ENCODE results near the gene UCHL3. TPM values are rescaled to one million over a fixed set of nuclear protein-coding genes. Genes with fewer than 3 reads are reported as not detected.

The UCHL3 gene
- total and polyA plus RNA-seq, 2 of the 8 experiments (the other 6 are each of a cell fraction or from before 2014, with no cell fraction given), result 33.0 to 61.1 TPM

DNA sequence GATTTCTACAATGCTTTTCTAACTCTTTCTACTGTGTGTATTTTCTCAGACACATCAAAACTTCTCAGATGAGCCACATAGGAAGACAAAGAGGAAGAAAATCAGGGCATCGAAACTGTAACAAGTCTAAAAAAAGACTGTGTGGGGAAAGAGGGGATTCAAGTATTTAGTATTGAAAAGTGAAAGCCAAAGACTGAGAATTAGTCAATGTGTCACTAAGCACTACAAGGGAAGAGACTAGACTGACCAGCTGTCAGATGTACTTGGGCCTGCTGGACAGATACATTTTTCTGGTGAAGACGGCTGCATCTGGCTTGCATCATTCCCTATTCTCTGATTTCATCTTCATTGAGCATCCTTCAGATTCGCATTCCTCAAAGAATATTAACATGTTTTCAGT is 37.3 kb upstream of the UCHL3 start:
- H2BK120ac ChIP-seq (replicated peaks; ENCODE audit: low read depth, low read length), result no peak overlapping the region
- TF ChIP-seq HDAC6 (IDR thresholded peaks at IDR 0.05; ENCODE audit: low read depth, low read length), result no peak
- no peak for TF ChIP-seq YY1 (IDR thresholded peaks at IDR 0.05; ENCODE audit: low read depth, low read length)
- TF ChIP-seq CREB1 (IDR thresholded peaks at IDR 0.05), result no peak
- TF ChIP-seq, protein P1, sequence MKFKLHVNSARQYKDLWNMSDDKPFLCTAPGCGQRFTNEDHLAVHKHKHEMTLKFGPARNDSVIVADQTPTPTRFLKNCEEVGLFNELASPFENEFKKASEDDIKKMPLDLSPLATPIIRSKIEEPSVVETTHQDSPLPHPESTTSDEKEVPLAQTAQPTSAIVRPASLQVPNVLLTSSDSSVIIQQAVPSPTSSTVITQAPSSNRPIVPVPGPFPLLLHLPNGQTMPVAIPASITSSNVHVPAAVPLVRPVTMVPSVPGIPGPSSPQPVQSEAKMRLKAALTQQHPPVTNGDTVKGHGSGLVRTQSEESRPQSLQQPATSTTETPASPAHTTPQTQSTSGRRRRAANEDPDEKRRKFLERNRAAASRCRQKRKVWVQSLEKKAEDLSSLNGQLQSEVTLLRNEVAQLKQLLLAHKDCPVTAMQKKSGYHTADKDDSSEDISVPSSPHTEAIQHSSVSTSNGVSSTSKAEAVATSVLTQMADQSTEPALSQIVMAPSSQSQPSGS (IDR thresholded peaks at IDR 0.05; ENCODE audit: low read length), result no peak
- no peak for TF ChIP-seq CBX5 (IDR thresholded peaks at IDR 0.05; ENCODE audit: low read depth, low read length)
- TF ChIP-seq KDM5A (IDR thresholded peaks at IDR 0.05; ENCODE audit: low read length), result no peak
- TF ChIP-seq TAF1 (IDR thresholded peaks at IDR 0.05; ENCODE audit: low read depth, low read length), result no peak
- no peak for TF ChIP-seq MAX (IDR thresholded peaks at IDR 0.05)
- TF ChIP-seq FOSL1 (IDR thresholded peaks at IDR 0.05; ENCODE audit: insufficient read depth, low read depth, low read length), result no peak
- H2BK5ac ChIP-seq (ENCODE audit: low read depth, low read length), result no peak overlapping the region
- no peak overlapping the region for H4K91ac ChIP-seq (replicated peaks; ENCODE audit: insufficient read length, low read length)
- no peak overlapping the region for H2BK20ac ChIP-seq (ENCODE audit: low read length)
- DNase-seq (ENCODE audit: low read depth in 1 of 2, low spot score in 2 of 2) (no peak), FAIRE-seq (no peak)
- no peak overlapping the region for H3K4me2 ChIP-seq (ENCODE audit: insufficient read depth in 1 of 2, low read depth in 2 of 2, low read length in 2 of 2)
- no peak overlapping the region for H3K4me3 ChIP-seq (ENCODE audit: extremely low read depth in 1 of 4, insufficient read depth in 2 of 4, low read depth in 3 of 4, low read length in 4 of 4)
- no peaks in the 10 kb centered on the region for H3K9me3 ChIP-seq (ENCODE audit: insufficient read depth in 2 of 2, low read depth in 1 of 2, low read length in 1 of 2)
- no peak overlapping the region for H3K14ac ChIP-seq (ENCODE audit: insufficient read length)
- H3K4me1 ChIP-seq (replicated peaks in 1 of 4; ENCODE audit: control insufficient read depth in 3 of 4, insufficient read depth in 4 of 4, low read length in 3 of 4), result no peaks in the 10 kb centered on the region
- H4K5ac ChIP-seq (ENCODE audit: insufficient read length, low read depth, low read length), result no peak overlapping the region
- no peaks in the 10 kb centered on the region for H3K79me1 ChIP-seq (ENCODE audit: low read depth, low read length)
- no peak overlapping the region for H3K9ac ChIP-seq (replicated peaks in 1 of 4; ENCODE audit: extremely low read depth in 1 of 4, low read depth in 3 of 4, low read length in 3 of 4)
- no peak overlapping the region for H3K4ac ChIP-seq (replicated peaks; ENCODE audit: insufficient read length, low read depth, low read length)
- no peaks in the 10 kb centered on the region; the same call in 1 of the 2 replicates for H3K23me2 ChIP-seq (ENCODE audit: low read depth, low read length)
- no peak overlapping the region for H3K23ac ChIP-seq (ENCODE audit: insufficient read length)
- H3K27me3 ChIP-seq (replicated peaks in 1 of 4; ENCODE audit: control insufficient read depth in 3 of 4, extremely low read depth in 1 of 4, insufficient read depth in 3 of 4, low read length in 3 of 4), result no peaks in the 10 kb centered on the region
- H2BK15ac ChIP-seq (ENCODE audit: low read length), result no peak overlapping the region
- H2AFZ ChIP-seq (ENCODE audit: low read length), result no peak overlapping the region; the same call in 1 of the 2 replicates
- no peaks in the 10 kb centered on the region for H4K20me1 ChIP-seq (replicated peaks in 1 of 2; ENCODE audit: control insufficient read depth in 1 of 2, insufficient read depth in 2 of 2, low read length in 2 of 2)
- ChIA-PET POLR2A (ENCODE audit: partially characterized antibody) (no interaction called here), CTCF (ENCODE audit: partially characterized antibody) (interaction anchor here (0.6 to 1.4 kb wide), 4 partner anchors 8 to 358 kb away, joined by 3 to 5 read pairs (median 4); no protein-coding TSS in a partner anchor)
- H3K79me2 ChIP-seq (ENCODE audit: control insufficient read depth in 1 of 2, insufficient read depth in 2 of 2, low read length in 2 of 2), result no peaks in the 10 kb centered on the region
- no peak overlapping the region for H2AK5ac ChIP-seq (ENCODE audit: low read depth, low read length)
- H2BK12ac ChIP-seq (ENCODE audit: low read depth, low read length), result no peak overlapping the region
- WGBS, 2 experiments (ENCODE audit: extremely low coverage in 1 of 2, insufficient coverage in 1 of 2, insufficient read length in 1 of 2, insufficient replicate concordance in 2 of 2, low coverage in 1 of 2, low lambda C conversion rate in 2 of 2, missing lambda C conversion rate in 1 of 2), result 95% methylated on average over 3 of the region's 3 CpGs; no CpG with 5 or more reads in 1 of the 2 experiments
- no peak overlapping the region for H3K56ac ChIP-seq (replicated peaks; ENCODE audit: insufficient read length, low read depth, low read length)
- no peak overlapping the region for H4K8ac ChIP-seq (ENCODE audit: extremely low read depth, insufficient read depth, low read length)
- no peaks in the 10 kb centered on the region for H3K36me3 ChIP-seq (ENCODE audit: control insufficient read depth in 2 of 4, insufficient read depth in 4 of 4, low read length in 3 of 4)
- H3K18ac ChIP-seq (ENCODE audit: extremely low read depth, low read length), result no peak overlapping the region
- H3K27ac ChIP-seq (ENCODE audit: low read depth, low read length), result no peak overlapping the region

Data from H1 (cell line).